Renal cortical epithelial cell (primary cell): ENCODE results near the gene BRINP3. TPM values are rescaled to one million over a fixed set of nuclear protein-coding genes. Genes with fewer than 3 reads are reported as not detected.

Experiments
- DNase-seq: peaks from one replicate; pipeline ENCODE4 v3.0.0-alpha.2; 2011; ENCODE audit warnings: low read depth
- total RNA-seq: library from RNA; depleted of rRNA; stranded (reverse); fragments of >200 nt; gene quantifications from 2 replicates; pipeline ENCODE4 v1.2.3, GENCODE V29; 2014

The BRINP3 gene
- total RNA-seq, 1 donor from 2014 or later: 0.10 TPM

GRCh38 chr1:190322274-190322673, 155.4 kb downstream of the BRINP3 start:
- no peak for DNase-seq

GRCh38 chr1:190320952-190321351, 156.7 kb downstream of the BRINP3 start:
- peak; percentile 28 for DNase-seq

- DNase-seq: no peak
These were observed 164.9 kb downstream of the BRINP3 start for GRCh38 chr1:190312763-190313162.

- no peak for DNase-seq
These were observed 174.2 kb downstream of the BRINP3 start for GRCh38 chr1:190303501-190303900.

- no peak for DNase-seq
These were observed 181.2 kb downstream of the BRINP3 start for GRCh38 chr1:190296453-190296852.

- DNase-seq: no peak
These were observed 187.8 kb downstream of the BRINP3 start for GRCh38 chr1:190289897-190290296.

GRCh38 chr1:190286111-190286510, 191.6 kb downstream of the BRINP3 start:
- no peak for DNase-seq

- no peak for DNase-seq
These were observed 200.6 kb downstream of the BRINP3 start for GRCh38 chr1:190277107-190277506.

- DNase-seq: no peak
These were observed 202.9 kb downstream of the BRINP3 start for GRCh38 chr1:190274721-190275120.

- DNase-seq: no peak
These were observed 204.5 kb downstream of the BRINP3 start for GRCh38 chr1:190273161-190273560.

- no peak for DNase-seq
These were observed 215.1 kb downstream of the BRINP3 start for GRCh38 chr1:190262538-190262937.

GRCh38 chr1:190259424-190259823, 218.2 kb downstream of the BRINP3 start:
- DNase-seq: no peak

GRCh38 chr1:190258003-190258402, 219.7 kb downstream of the BRINP3 start:
- DNase-seq: no peak

- no peak for DNase-seq
These were observed 225.6 kb downstream of the BRINP3 start for GRCh38 chr1:190252046-190252445.

- DNase-seq: no peak
These were observed 227.3 kb downstream of the BRINP3 start for GRCh38 chr1:190250368-190250767.

GRCh38 chr1:190244406-190244805, 233.3 kb downstream of the BRINP3 start:
- DNase-seq: no peak

- no peak for DNase-seq
These were observed 234.6 kb downstream of the BRINP3 start for GRCh38 chr1:190243056-190243455.

GRCh38 chr1:190226006-190226405, 251.7 kb downstream of the BRINP3 start:
- DNase-seq: no peak

- no peak for DNase-seq
These were observed 265.2 kb downstream of the BRINP3 start for GRCh38 chr1:190212450-190212849.

- no peak for DNase-seq
These were observed 269.9 kb downstream of the BRINP3 start for GRCh38 chr1:190207733-190208132.

GRCh38 chr1:190205713-190206112, 272.0 kb downstream of the BRINP3 start:
- DNase-seq: no peak

GRCh38 chr1:190196020-190196419, 281.6 kb downstream of the BRINP3 start:
- no peak for DNase-seq

- no peak for DNase-seq
These were observed 284.1 kb downstream of the BRINP3 start for GRCh38 chr1:190193508-190194115.

GRCh38 chr1:190192627-190193026, 285.0 kb downstream of the BRINP3 start:
- DNase-seq: no peak
